Mucosa of descending colon (tissue), 3 donors: ENCODE data around the gene CYB561. TPM values are rescaled to one million over a fixed set of nuclear protein-coding genes. Genes with fewer than 3 reads are reported as not detected.

ENCODE experiments used
- ATAC-seq: fragments of 200-7000 bp; cut with Tn5 transposase; one replicate; pipeline ENCODE4 v1.9.1; 2020; ENCODE audit warnings: mild to moderate bottlenecking, moderate library complexity
- DNase-seq, 3 donors: peaks; one replicate each; pipeline ENCODE4 v3.0.0-alpha.2; 2020
- H3K36me3 ChIP-seq: fragments of 200-600 bp; one replicate; pipeline ENCODE4 v1.8.0; 2021; ENCODE audit warnings: low read depth, mild to moderate bottlenecking
- H3K4me1 ChIP-seq: fragments of 200-600 bp; one replicate; pipeline ENCODE4 v1.8.0; 2021; ENCODE audit warnings: low read depth, mild to moderate bottlenecking
- H3K4me3 ChIP-seq: fragments of 200-600 bp; one replicate; pipeline ENCODE4 v1.8.0; 2021; ENCODE audit warnings: mild to moderate bottlenecking
- H3K9me3 ChIP-seq: fragments of 200-600 bp; one replicate; pipeline ENCODE4 v1.8.0; 2021; ENCODE audit warnings: mild to moderate bottlenecking
- intact Hi-C, 2 donors: fragments of 100-400 bp; cut with DNase I in 1 of 2; cut with micrococcal nuclease in 1 of 2; formaldehyde crosslinking; loops; one replicate each; pipeline versions ENCODE4 v1.11.0 to v1.11.1; 2022; cut with DNase I, micrococcal nuclease
- total RNA-seq, 3 donors: library from RNA; stranded (reverse); fragmentation: NEBNext Ultra II Directional in 2 of 3; extraction: Animal tissue kit (Norgen Biotek cat#: 25700) in 2 of 3; gene quantifications; one replicate each; pipeline versions ENCODE4 v1.2.1 to v1.2.4, GENCODE V29; 2021 to 2023
- TF ChIP-seq, protein P1 (sequence below): fragments of 200-600 bp; IDR thresholded peaks from one replicate; pipeline ENCODE4 v1.8.0; 2022; ENCODE audit warnings: antibody characterized with exemption, mild to moderate bottlenecking
- donor health status: DM: no; HTN: no; CAD: no; lungs with moderate emphysema.
- donor health status: DM: no; HTN: no; CAD: no.
- donor health status: DM: no; HTN: yes; CAD: no.

The CYB561 gene
- total RNA-seq, 3 donors from 2014 or later, result 38.1 to 54.9 (median 51.3) TPM

GRCh38 chr17:63491977-63492618 is 46.0 kb upstream of the CYB561 start:
- H3K36me3 ChIP-seq, result no peaks in the 10 kb centered on the region
- TF ChIP-seq, protein P1, sequence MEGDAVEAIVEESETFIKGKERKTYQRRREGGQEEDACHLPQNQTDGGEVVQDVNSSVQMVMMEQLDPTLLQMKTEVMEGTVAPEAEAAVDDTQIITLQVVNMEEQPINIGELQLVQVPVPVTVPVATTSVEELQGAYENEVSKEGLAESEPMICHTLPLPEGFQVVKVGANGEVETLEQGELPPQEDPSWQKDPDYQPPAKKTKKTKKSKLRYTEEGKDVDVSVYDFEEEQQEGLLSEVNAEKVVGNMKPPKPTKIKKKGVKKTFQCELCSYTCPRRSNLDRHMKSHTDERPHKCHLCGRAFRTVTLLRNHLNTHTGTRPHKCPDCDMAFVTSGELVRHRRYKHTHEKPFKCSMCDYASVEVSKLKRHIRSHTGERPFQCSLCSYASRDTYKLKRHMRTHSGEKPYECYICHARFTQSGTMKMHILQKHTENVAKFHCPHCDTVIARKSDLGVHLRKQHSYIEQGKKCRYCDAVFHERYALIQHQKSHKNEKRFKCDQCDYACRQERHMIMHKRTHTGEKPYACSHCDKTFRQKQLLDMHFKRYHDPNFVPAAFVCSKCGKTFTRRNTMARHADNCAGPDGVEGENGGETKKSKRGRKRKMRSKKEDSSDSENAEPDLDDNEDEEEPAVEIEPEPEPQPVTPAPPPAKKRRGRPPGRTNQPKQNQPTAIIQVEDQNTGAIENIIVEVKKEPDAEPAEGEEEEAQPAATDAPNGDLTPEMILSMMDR, result no peak
- DNase-seq (no peak), ATAC-seq (no peak)
- no peaks in the 10 kb centered on the region for H3K9me3 ChIP-seq
- no peaks in the 10 kb centered on the region for H3K4me1 ChIP-seq
- no peak overlapping the region for H3K4me3 ChIP-seq
- intact Hi-C loops, result no loop called here

DNA sequence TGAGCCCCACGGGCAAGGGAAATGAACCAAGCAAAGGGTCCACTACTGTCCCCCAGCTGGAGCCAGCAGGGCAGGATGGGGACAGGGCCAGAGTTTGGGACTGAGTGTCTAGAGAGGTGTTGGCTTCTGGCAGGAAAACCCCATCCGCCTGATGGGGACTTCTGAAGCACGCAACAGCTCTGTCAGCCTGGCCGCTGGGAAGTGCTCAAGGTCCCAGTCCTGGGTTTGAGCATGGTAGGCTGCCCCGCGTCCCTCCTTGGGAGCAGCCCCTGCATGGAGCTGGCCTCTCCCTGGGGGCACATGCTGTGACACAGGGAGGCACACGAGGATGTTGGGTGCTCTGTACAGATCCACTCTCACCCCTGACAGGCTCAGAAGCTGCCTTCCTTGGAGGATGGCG is 45.3 kb upstream of the CYB561 start:
- intact Hi-C loops, result no loop called here
- ATAC-seq (no peak), DNase-seq (no peak)
- Histone ChIP-seq H3K36me3 (no peaks in the 10 kb centered on the region), H3K9me3 (no peaks in the 10 kb centered on the region), H3K4me3 (no peak overlapping the region), H3K4me1 (no peaks in the 10 kb centered on the region)
- TF ChIP-seq, protein P1, result no peak

- no peaks in the 10 kb centered on the region for H3K4me1 ChIP-seq
- ATAC-seq, result no peak
- DNase-seq, result peak in 1 of 3 donors; percentile 24
- no peaks in the 10 kb centered on the region for H3K9me3 ChIP-seq
- no peak overlapping the region for H3K4me3 ChIP-seq
- intact Hi-C loops, result no loop called here
- TF ChIP-seq, protein P1, result no peak
- H3K36me3 ChIP-seq, result no peaks in the 10 kb centered on the region
Measured at GRCh38 chr17:63490858-63491400, 44.8 kb upstream of the CYB561 start.

DNA sequence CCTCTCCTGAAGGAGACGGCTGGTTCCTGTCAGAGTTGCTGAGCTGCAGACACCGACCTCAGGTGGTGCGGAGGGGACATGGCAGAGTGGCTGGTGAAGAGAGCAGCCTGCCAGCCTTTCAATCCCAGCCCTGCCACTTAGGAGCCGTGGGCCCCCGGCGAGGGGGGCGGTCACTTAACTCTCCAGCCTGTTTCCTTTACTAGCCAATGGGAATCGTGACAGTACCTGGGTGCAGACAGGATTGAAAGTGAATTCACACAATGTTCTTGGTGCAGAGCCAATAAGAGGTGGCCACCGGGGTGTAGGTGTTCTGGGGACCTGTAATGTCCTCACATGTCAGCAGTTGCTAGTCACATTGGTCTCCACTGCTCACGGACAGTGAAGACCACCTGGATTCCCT is 44.2 kb upstream of the CYB561 start:
- Histone ChIP-seq H3K9me3 (no peaks in the 10 kb centered on the region), H3K36me3 (no peaks in the 10 kb centered on the region), H3K4me1 (no peaks in the 10 kb centered on the region), H3K4me3 (no peak overlapping the region)
- ATAC-seq (no peak), DNase-seq (peak in 1 of 3 donors; percentile 14)
- intact Hi-C loops, result no loop called here
- TF ChIP-seq, protein P1, result no peak

DNA sequence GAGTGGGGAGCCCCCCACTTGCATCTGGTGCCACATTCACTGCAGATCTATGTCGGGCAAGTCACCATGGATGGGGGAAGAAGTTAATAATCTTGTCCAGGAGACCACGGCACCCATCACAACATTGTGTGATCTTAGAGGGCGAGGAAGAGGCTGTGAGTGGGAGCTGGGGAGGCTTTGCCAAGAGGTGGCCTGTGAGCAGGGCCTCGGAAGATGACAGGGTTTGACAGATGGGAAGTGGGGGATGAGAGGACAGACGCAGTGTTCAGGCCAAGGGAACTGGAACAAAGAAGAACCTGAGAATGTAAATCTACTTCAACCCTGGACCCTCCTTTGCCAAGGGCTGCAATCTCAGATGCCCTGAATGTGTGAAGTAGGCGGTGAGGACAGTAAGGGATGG is 43.2 kb upstream of the CYB561 start:
- Histone ChIP-seq H3K9me3 (no peaks in the 10 kb centered on the region), H3K4me1 (no peaks in the 10 kb centered on the region), H3K4me3 (no peak overlapping the region), H3K36me3 (no peaks in the 10 kb centered on the region)
- DNase-seq (no peak), ATAC-seq (no peak)
- TF ChIP-seq, protein P1, result no peak
- intact Hi-C loops, result no loop called here
